GM21526 (cell line): ENCODE data around the gene PCDH15.

Source experiments
- ATAC-seq: cut with Tn5 transposase; IDR thresholded peaks from one replicate; pipeline ENCODE4 v1.9.1; 2021; ENCODE audit warnings: moderate library complexity; ENCODE audit not compliant: unreplicated experiment, low FRiP score

Gene PCDH15

GRCh38 chr10:54800741-54801421 lies at the start of gene PCDH15:
TSS of gene PCDH15 (minus strand) at chr10:54801231. CDS start at chr10:54664262, 136,969 bp downstream.
- no peak for ATAC-seq

GRCh38 chr10:54843932-54844331 lies 42.9 kb upstream of the PCDH15 start:
- no peak for ATAC-seq

- no peak for ATAC-seq
These were observed 42.1 kb upstream of the PCDH15 start for GRCh38 chr10:54843085-54843646.

- no peak for ATAC-seq
These were observed 36.4 kb upstream of the PCDH15 start for GRCh38 chr10:54837479-54837878.

GRCh38 chr10:54833029-54833428 lies 32.0 kb upstream of the PCDH15 start:
- ATAC-seq: no peak

GRCh38 chr10:54826994-54827560 lies 26.0 kb upstream of the PCDH15 start:
- no peak for ATAC-seq

- ATAC-seq: no peak
These were observed 14.6 kb upstream of the PCDH15 start for GRCh38 chr10:54815583-54815982.

- no peak for ATAC-seq
These were observed 7.3 kb upstream of the PCDH15 start for GRCh38 chr10:54808186-54808935.

GRCh38 chr10:54799506-54799905 lies 1.5 kb downstream of the PCDH15 start:
- no peak for ATAC-seq

GRCh38 chr10:54797636-54798321 lies 3.3 kb downstream of the PCDH15 start:
- no peak for ATAC-seq

GRCh38 chr10:54796881-54797280 lies 4.2 kb downstream of the PCDH15 start:
- ATAC-seq: no peak

GRCh38 chr10:54776622-54777021 lies 24.4 kb downstream of the PCDH15 start:
- no peak for ATAC-seq

GRCh38 chr10:54772468-54773122 lies 28.4 kb downstream of the PCDH15 start:
- ATAC-seq: no peak

GRCh38 chr10:54769051-54769450 lies 32.0 kb downstream of the PCDH15 start:
- no peak for ATAC-seq

- no peak for ATAC-seq
These were observed 42.2 kb downstream of the PCDH15 start for GRCh38 chr10:54758791-54759190.

GRCh38 chr10:54749623-54750022 lies 51.4 kb downstream of the PCDH15 start:
- ATAC-seq: no peak

- no peak for ATAC-seq
These were observed 55.6 kb downstream of the PCDH15 start for GRCh38 chr10:54745436-54745835.

- no peak for ATAC-seq
These were observed 58.6 kb downstream of the PCDH15 start for GRCh38 chr10:54742416-54742815.

- ATAC-seq: no peak
These were observed 72.5 kb downstream of the PCDH15 start for GRCh38 chr10:54728511-54728910.

GRCh38 chr10:54722075-54722474 lies 79.0 kb downstream of the PCDH15 start:
- no peak for ATAC-seq
